Adipocyte (in vitro differentiated cells): Measurements from ENCODE around the gene KCTD2.

Experiments
- DNase-seq: peaks from one replicate; pipeline ENCODE4 v3.0.0-alpha.2; 2015; ENCODE audit warnings: low read depth
- H3K27me3 ChIP-seq: replicated peaks from 2 replicates; pipeline ENCODE4 v1.7.0; 2013; ENCODE audit warnings: mild to moderate bottlenecking, low read length, moderate library complexity; ENCODE audit not compliant: control insufficient read depth, insufficient read depth
- H3K36me3 ChIP-seq: 2 replicates; pipeline ENCODE4 v1.7.0; 2013; ENCODE audit warnings: low read length, mild to moderate bottlenecking, moderate library complexity; ENCODE audit not compliant: control insufficient read depth, insufficient read depth, severe bottlenecking
- H3K4me1 ChIP-seq: 2 replicates; pipeline ENCODE4 v1.7.0; 2013; ENCODE audit warnings: mild to moderate bottlenecking, low read length, moderate library complexity; ENCODE audit not compliant: control insufficient read depth, insufficient read depth
- H3K4me3 ChIP-seq: 2 replicates; pipeline ENCODE4 v1.7.0; 2013; ENCODE audit warnings: mild to moderate bottlenecking, low read length, moderate library complexity
- H3K9ac ChIP-seq: 2 replicates; pipeline ENCODE4 v1.7.0; 2013; ENCODE audit warnings: mild to moderate bottlenecking, low read length, moderate library complexity
- H3K9me3 ChIP-seq: 2 replicates; pipeline ENCODE4 v1.7.0; 2013; ENCODE audit warnings: mild to moderate bottlenecking, low read length, moderate library complexity; ENCODE audit not compliant: control insufficient read depth

The KCTD2 gene

DNA sequence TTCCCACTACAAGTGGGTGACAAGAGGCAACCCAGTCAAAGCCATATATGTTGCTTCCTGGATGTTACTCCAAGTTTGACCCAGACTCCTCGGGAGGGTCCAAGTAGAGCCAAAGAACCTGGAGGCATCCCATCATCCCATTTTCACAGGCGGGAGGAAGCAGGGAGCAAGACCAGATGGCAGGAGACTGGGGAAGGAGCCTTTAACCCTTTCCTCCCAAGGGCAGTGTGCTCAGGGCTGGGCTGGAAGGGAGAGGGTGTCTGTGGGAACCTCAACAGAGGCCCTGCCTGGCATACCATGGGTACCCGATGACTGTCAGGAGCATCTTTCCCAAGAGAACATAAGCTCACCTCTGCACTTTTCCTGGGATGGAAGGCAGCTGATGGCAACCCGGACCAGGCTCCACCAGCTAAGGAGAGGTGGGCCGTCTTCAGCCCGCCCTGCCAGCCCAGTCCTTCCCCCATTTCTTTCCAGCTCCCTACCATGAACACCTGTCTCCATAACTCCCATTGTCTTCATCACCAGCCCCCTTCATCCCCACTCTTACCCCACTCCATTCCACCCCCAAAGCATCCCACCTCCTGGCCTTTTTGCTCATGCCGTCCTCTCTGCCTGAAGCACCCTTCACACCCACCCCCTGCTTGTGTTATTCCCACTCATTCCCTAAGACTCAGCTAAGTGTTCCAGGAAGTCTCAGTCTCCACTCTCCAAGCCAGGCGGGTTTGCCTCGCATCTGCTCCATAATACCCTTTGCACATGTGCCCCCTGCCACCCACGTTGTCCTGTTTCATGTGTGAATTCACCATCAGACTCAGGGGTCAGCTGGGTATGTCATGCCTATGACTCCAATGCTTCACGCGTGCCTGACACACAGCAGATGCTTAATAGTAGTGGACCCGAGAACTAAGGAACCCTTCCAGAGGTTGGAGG is 34.9 kb downstream of the KCTD2 start:
- H3K4me3 ChIP-seq: no peak overlapping the region
- no peak overlapping the region for H3K9ac ChIP-seq
- no peaks in the 10 kb centered on the region for H3K27me3 ChIP-seq
- H3K9me3 ChIP-seq: no peaks in the 10 kb centered on the region
- H3K36me3 ChIP-seq: no peaks in the 10 kb centered on the region
- H3K4me1 ChIP-seq: peaks cover 44% of the 10 kb centered on the region
- no peak for DNase-seq

DNA sequence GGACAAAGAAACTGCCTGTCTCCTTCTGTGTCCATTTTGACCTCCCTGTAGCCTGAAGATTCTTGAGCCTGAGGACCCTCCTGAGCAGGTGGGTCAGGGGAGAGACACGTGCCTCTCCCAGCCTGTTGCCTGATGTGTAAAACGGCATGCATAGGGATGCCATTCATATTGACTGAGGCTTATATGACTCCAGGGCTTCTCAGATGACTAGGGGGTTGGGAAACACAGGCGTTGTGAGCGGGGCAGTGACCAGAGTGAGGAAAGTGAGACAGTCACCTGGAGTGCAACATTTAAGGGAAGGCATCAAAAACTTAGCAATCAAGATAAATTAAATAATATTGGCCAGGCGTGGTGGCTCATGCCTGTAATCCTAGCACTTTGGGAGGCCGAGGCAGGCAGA is 35.7 kb downstream of the KCTD2 start:
- no peaks in the 10 kb centered on the region for H3K36me3 ChIP-seq
- no peak for DNase-seq
- no peaks in the 10 kb centered on the region for H3K9me3 ChIP-seq
- no peak overlapping the region for H3K9ac ChIP-seq
- H3K27me3 ChIP-seq: no peaks in the 10 kb centered on the region
- H3K4me1 ChIP-seq: peaks cover 44% of the 10 kb centered on the region
- no peak overlapping the region for H3K4me3 ChIP-seq

DNA sequence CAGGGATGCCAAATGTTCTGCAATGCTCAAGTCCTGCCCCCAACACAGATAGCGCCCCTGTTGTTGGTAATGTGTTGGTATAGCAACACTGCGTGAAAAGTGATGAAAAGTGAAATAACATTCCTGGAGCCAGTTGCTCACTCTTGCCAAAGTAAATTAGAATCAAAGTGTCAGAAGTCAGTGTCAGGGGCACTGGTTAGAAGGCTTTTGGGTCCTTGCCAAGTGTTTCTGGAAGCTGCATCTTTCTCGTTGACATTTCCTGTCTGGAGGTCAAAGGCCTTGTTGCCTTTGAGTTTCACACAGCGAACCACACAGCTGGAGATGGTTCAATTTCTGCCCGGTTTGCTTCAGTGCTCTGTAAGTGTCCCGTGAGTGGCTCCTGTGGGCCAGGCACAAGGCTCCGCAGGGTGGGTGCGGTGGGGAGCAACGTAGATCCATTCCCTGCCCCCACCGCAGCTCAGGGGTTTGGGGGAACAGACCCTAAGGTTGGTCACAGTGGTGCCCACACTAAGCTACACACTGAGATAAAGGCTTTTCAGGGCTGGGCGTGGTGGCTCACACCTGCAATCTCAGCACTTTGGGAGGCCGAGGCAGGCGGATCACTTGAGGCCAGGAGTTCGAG is 37.1 kb downstream of the KCTD2 start:
- no peaks in the 10 kb centered on the region for H3K36me3 ChIP-seq
- DNase-seq: no peak
- H3K4me3 ChIP-seq: no peak overlapping the region
- H3K27me3 ChIP-seq: no peaks in the 10 kb centered on the region
- no peak overlapping the region for H3K9ac ChIP-seq
- peaks cover 42% of the 10 kb centered on the region for H3K4me1 ChIP-seq
- no peaks in the 10 kb centered on the region for H3K9me3 ChIP-seq

DNA sequence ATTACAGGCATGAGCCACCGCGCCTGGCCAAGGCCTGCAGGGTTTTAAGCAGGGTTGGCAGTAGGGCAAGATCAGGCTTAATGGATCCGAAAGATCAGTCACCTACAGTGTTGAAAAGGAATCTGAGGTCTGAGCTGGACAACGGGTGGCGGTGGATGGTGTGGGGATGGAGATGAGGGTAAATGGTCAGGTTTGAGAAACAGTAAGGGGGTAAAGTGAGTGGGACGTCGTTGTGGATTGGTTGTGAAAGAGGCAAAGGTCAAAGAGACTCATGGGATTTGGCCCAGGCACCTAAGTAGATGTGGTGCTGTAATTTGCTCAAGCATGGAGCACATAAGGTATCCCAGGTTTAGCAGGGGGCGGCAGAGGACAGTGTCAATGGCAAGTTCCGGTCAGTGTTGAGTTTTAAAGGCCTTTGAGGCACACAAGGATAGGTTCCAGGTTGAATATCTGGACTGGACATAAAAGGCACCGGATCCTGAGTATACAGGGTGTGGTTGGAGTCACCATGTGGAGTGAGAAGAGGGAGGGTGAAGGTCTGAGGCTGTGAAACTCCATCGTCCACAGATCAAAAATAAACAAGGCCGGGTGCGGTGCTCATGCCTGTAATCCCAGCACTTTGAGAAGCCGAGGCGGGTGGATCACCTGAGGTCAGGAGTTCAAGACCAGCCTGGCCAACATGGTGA is 39.6 kb downstream of the KCTD2 start:
- DNase-seq: no peak
- H3K9ac ChIP-seq: no peak overlapping the region
- H3K9me3 ChIP-seq: no peaks in the 10 kb centered on the region
- H3K4me1 ChIP-seq: peaks cover 48% of the 10 kb centered on the region
- H3K4me3 ChIP-seq: peak overlapping the region; percentile 85
- no peaks in the 10 kb centered on the region for H3K27me3 ChIP-seq
- no peaks in the 10 kb centered on the region for H3K36me3 ChIP-seq

DNA sequence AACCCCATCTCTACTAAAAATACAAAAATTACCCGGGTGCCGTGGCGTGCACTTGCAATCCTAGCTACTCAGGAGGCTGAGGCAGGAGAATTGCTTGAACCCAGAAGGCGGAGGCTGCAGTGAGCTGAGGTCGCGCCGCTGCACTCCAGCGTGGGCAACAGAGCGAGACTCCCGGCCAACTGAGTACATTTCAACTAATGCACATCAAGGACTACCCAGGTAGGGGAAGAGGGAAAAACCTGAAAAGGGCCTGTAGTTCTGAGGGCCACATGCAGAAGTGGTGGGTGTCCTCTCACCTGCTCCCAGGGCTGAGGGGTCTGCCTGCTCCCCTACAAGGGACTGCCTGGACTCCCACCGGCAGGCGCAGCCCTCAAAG is 40.1 kb downstream of the KCTD2 start:
- peak overlapping the region; percentile 85 for H3K4me3 ChIP-seq
- H3K36me3 ChIP-seq: no peaks in the 10 kb centered on the region
- H3K4me1 ChIP-seq: peaks cover 52% of the 10 kb centered on the region
- no peaks in the 10 kb centered on the region for H3K27me3 ChIP-seq
- DNase-seq: no peak
- no peaks in the 10 kb centered on the region for H3K9me3 ChIP-seq
- peak overlapping the region; percentile 92 for H3K9ac ChIP-seq

DNA sequence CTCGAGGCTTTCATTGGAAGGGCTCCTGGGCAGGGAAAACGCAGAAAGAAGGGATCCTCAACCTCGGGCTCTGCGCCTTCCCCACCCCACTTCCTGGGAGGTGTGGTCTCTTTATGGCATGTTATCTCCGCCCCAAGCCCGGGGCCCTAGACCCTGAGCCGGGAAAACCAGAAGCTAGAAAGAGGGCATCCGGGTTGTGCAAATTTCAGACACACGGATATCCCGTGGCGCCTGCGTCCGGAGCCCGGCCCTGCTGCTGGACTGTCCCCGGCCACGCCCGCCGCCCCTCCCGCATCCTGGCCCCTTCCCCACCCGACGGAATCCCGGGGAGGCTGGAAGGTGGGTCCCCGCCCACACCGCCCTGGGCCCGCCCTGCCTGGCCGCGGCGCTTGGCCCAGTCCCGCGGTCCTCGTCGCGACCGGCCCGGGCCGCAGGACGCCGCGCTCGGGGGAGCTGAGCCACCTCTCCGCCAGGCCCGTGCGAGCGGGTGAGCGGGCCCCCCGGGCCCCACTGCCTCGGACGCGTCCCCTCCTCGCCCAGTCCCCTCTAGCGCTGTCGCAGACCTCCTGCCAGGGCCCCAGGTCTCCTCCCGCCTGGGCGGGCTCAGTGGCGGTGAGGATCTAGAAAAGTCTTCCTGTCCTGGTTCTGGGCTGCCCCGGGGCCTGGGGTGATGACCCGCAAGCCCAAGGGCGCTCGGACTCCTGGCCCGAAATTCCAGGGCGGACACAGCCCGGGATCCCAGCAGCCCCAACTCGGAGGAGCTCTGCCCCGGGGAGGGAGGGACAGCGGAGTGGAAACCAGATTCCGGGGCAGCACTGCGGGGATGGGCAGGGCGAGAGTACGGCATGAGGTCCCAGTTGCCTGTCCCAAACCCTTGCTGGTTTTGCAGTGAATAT is 40.8 kb downstream of the KCTD2 start, which contains the start of gene SLC16A5:
SLC16A5 (plus strand) TSS at position 397 of the 896 bp plus-strand sequence. CDS start 5,683 bp downstream, outside the sequence.
- peak; percentile 88 for DNase-seq
- Histone ChIP-seq H3K27me3 (no peaks in the 10 kb centered on the region), H3K4me3 (peak within 1 kb of the TSS; percentile 85), H3K4me1 (peaks cover 57% of the 10 kb centered on the region), H3K9ac (peak within 1 kb of the TSS; percentile 92), H3K9me3 (no peaks in the 10 kb centered on the region), H3K36me3 (no peaks in the 10 kb centered on the region)

DNA sequence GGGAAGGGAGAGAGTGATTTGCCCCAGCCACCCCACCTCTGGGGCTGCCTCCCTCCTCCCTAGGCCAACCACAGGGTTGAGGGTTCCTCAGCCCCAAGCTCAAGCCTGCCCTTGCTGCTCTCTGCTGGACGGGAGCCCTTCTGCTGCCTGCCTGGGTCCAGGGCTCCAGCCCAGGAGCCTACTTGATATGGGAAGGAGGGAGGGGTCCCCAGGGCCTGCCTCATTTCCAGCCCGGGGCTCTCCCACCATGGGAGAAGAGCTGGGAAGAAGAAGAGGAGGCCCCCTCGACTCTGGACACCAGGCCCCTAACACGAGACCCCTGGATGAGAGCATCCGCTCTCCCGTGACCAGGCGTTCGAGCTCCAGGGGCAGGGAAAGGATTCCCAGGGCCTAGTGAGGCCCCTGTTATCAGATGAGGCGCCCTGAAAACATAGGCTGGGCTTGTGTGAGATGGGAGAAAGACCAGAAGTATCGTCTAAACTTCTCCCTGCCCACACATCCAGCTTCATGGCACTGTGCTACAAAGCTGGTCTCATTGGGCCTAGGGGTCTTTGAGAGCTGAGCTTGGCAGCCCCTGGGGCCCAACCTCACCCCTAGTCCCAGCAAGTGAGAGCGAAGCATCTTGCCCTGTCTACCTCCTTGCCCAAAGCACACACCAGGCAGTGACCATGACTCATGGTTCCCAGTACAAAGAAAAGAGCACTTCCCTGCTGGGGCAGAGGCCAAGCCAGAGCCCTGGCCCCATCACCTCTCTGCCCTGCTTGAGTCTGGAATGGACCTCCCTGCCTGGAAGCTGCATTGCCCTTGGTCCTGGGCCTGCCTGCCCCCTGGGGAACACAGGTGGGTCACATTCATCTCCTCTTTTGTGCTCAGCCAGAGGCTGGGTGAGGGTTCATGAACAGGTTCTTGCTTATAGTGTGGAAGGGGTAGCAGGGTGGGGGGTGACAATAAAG is 41.7 kb downstream of the KCTD2 start:
- H3K36me3 ChIP-seq: no peaks in the 10 kb centered on the region
- no peak for DNase-seq
- H3K27me3 ChIP-seq: no peaks in the 10 kb centered on the region
- peak overlapping the region; percentile 92 for H3K9ac ChIP-seq
- H3K4me1 ChIP-seq: peaks cover 64% of the 10 kb centered on the region
- H3K4me3 ChIP-seq: peak overlapping the region; percentile 85
- H3K9me3 ChIP-seq: no peaks in the 10 kb centered on the region

DNA sequence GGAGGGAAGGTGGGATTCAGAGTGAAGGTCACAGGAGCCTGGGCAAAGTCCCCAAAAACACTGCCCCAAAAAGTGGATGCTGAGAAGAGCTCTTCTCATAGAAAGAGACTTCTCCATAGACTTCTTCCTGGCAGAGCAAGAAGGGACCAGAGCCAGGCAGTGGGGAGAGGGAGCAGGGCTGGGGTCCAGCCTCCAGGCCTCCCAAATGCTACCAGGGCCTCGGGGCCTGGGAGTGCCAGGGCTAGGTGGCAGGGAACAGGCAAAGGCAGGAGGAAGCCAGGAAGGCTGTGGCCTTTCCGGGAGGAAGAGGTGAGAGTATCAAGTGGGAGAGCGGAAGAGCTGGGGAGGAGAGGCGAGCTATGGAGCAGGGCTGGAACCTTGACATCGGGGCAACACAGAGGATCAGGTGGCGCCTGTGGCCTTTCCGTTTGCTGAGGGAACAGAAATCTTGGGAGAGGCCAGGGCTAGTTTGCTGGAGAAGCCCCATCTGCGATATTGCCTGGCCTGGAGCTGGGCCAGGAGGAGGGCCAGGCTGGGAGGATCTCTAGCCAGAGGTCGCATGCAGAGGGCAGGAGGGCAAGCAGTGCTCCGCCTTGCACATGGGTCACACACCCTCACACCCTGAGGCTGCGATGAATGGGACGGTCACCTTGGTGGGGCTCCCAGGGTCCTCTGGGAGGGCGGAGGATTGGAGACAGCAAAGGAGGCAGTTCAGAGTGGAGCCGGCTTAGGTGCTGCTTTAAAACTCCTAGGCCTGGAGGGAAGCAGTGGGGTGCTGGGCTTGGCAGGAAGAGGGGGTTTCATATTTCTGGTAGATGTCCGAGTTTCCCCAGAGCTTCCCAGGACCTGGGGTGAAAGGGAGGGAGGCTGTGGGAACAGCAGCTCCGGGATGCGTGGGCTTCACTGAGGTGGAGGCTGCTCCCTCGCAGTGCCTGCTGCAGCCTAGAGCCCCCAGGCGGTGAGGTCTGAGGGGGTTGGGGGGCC is 44.1 kb downstream of the KCTD2 start:
- Histone ChIP-seq H3K27me3 (no peaks in the 10 kb centered on the region), H3K9ac (no peak overlapping the region), H3K36me3 (no peaks in the 10 kb centered on the region), H3K4me3 (no peak overlapping the region), H3K9me3 (no peaks in the 10 kb centered on the region), H3K4me1 (peaks cover 56% of the 10 kb centered on the region)
- DNase-seq: no peak

DNA sequence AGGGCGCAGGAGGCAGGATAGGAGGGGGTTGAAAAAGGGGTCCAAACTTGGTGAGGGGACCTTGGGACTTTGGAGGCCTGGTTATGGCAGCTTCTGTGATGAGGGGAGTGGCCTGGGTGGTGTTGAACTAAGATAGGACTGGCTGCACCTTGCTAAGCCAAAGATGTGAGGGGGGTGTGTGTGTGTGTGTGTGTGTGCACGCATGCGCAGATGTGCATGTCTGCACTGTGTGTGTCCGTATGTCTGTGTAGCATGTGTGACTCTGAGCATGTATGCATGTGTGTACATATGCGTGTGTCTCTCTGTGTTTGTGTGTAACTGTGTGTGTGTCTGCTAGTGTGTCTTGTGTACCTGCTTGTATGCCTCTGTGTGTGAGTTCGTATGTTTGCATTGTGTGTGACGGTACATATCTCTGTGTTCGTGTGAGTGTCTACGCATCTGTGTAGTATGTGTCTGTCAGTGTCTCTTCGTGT is 44.9 kb downstream of the KCTD2 start:
- Histone ChIP-seq H3K9me3 (no peaks in the 10 kb centered on the region), H3K4me3 (no peak overlapping the region), H3K36me3 (no peaks in the 10 kb centered on the region), H3K27me3 (no peaks in the 10 kb centered on the region), H3K9ac (no peak overlapping the region), H3K4me1 (peaks cover 52% of the 10 kb centered on the region)
- DNase-seq: no peak
